Neural cell (in vitro differentiated cells): ENCODE measurements around the gene SLK.

ENCODE experiments used
- CTCF ChIP-seq: fragments of 450-650 bp; IDR thresholded peaks from 2 replicates; pipeline ENCODE4 v1.5.1; 2014; ENCODE audit warnings: antibody characterized with exemption, mild to moderate bottlenecking, moderate library complexity; ENCODE audit not compliant: poor library complexity, severe bottlenecking
- EP300 ChIP-seq: fragments of 450-650 bp; conservative IDR thresholded peaks from 2 replicates; pipeline ENCODE4 v1.6.1; 2014; ENCODE audit warnings: antibody characterized with exemption, mild to moderate bottlenecking, moderate library complexity; ENCODE audit not compliant: poor library complexity, severe bottlenecking
- EZH2 ChIP-seq: fragments of 200-600, 300-800 bp; shearing (Covaris generic), sonication (generic); IDR thresholded peaks from 2 replicates; pipeline ENCODE4 v1.6.1; 2014; ENCODE audit warnings: antibody characterized with exemption, low read length, borderline replicate concordance, mild to moderate bottlenecking; ENCODE audit not compliant: insufficient read depth, poor library complexity, severe bottlenecking
- MXI1 ChIP-seq: fragments of 450-650 bp; conservative IDR thresholded peaks from 2 replicates; pipeline ENCODE4 v1.6.1; 2014; ENCODE audit warnings: antibody characterized with exemption, mild to moderate bottlenecking; ENCODE audit not compliant: poor library complexity, severe bottlenecking
- POLR2AphosphoS5 ChIP-seq: IDR thresholded peaks from 2 replicates; pipeline ENCODE4 v1.6.1; 2012
- RAD21 ChIP-seq: fragments of 450-650 bp; conservative IDR thresholded peaks from 2 replicates; pipeline ENCODE4 v1.6.1; 2014; ENCODE audit warnings: antibody characterized with exemption, mild to moderate bottlenecking, moderate library complexity
- REST ChIP-seq: IDR thresholded peaks from 2 replicates; pipeline ENCODE4 v1.6.1; 2012; ENCODE audit warnings: borderline replicate concordance
- SMC3 ChIP-seq: fragments of 450-650 bp; conservative IDR thresholded peaks from 2 replicates; pipeline ENCODE4 v1.6.1; 2014; ENCODE audit warnings: antibody characterized with exemption, mild to moderate bottlenecking, moderate library complexity; ENCODE audit not compliant: poor library complexity
- TAF1 ChIP-seq: IDR thresholded peaks from 2 replicates; pipeline ENCODE4 v1.6.1; 2012; ENCODE audit warnings: low read depth

GRCh38 chr10:104074505-104074904 lies 107.6 kb downstream of the SLK start:
- TF ChIP-seq CTCF (no peak), SMC3 (no peak), REST (no peak), MXI1 (no peak), RAD21 (no peak), EZH2 (no peak), TAF1 (no peak), POLR2AphosphoS5 (no peak), EP300 (no peak)
